B cell (primary cell): ENCODE measurements around the gene MYCBPAP. TPM values are rescaled to one million over a fixed set of nuclear protein-coding genes. Genes with fewer than 3 reads are reported as not detected.

Experiments
- ATAC-seq: fragments of 200-7000 bp; cut with Tn5 transposase; one replicate; pipeline ENCODE4 v1.10.0; 2021; ENCODE audit warnings: low read depth, mild to moderate bottlenecking, moderate number of reproducible peaks, moderate library complexity
- CTCF ChIA-PET: fragments of 350-600 bp; sonication (Branson Sonifier 250); formaldehyde crosslinking; loops from one replicate; lab custom pipeline; 2021; ENCODE audit warnings: antibody characterized with exemption, inconsistent platforms; lab: Charles Lee
- POLR2A ChIA-PET: fragments of 350-600 bp; sonication (Branson Sonifier 250); formaldehyde crosslinking; loops from one replicate; lab custom pipeline; 2021; ENCODE audit warnings: antibody characterized with exemption; lab: Charles Lee
- DNase-seq: peaks from one replicate; pipeline ENCODE4 v3.0.0; 2013
- H2AFZ ChIP-seq: 2 replicates; pipeline ENCODE4 v1.6.1; 2012; ENCODE audit warnings: mild to moderate bottlenecking, low read depth, low read length; ENCODE audit not compliant: insufficient read depth, poor library complexity, severe bottlenecking
- H3K27ac ChIP-seq, 2 donors: 1 replicate in 1 of 2; 2 replicates in 1 of 2; pipeline ENCODE4 v1.5.1; 2012 to 2013; ENCODE audit warnings: low read length in 2 of 2, mild to moderate bottlenecking in 2 of 2, moderate library complexity in 1 of 2
- H3K27me3 ChIP-seq, 4 experiments: fragments of 200-600 bp in 1 of 4; sonication (generic) in 1 of 4; replicated peaks in 1 of 4; 1 replicate in 2 of 4; 2 replicates in 2 of 4; pipeline versions ENCODE4 v1.6.1 to v1.7.0; 2013 to 2016; ENCODE audit warnings: low read length in 3 of 4, mild to moderate bottlenecking in 2 of 4, mixed read lengths in 1 of 4, moderate library complexity in 1 of 4; ENCODE audit not compliant: insufficient read depth in 4 of 4, control insufficient read depth in 3 of 4; ENCODE audit errors: control extremely low read depth in 1 of 4
- H3K36me3 ChIP-seq, 2 experiments: replicated peaks in 1 of 2; 1 replicate in 1 of 2; 2 replicates in 1 of 2; pipeline versions ENCODE4 v1.6.1 to v1.7.1; 2013; ENCODE audit warnings: low read length in 1 of 2; ENCODE audit not compliant: insufficient read depth in 2 of 2, control insufficient read depth in 1 of 2; ENCODE audit errors: control extremely low read depth in 1 of 2, extremely low read depth in 1 of 2
- H3K4me1 ChIP-seq, 2 donors: fragments of 200-600 bp in 1 of 2; sonication (generic) in 1 of 2; 1 replicate in 1 of 2; 2 replicates in 1 of 2; pipeline versions ENCODE4 v1.5.1 to v1.6.1; 2013 to 2017; ENCODE audit warnings: low read length in 2 of 2; ENCODE audit not compliant: control insufficient read depth in 2 of 2, insufficient read depth in 2 of 2
- H3K4me2 ChIP-seq: replicated peaks from 2 replicates; pipeline ENCODE3; 2012; ENCODE audit warnings: mild to moderate bottlenecking, low read depth, low read length; ENCODE audit not compliant: poor library complexity, severe bottlenecking
- H3K4me3 ChIP-seq, 5 experiments: fragments of 200-600 bp in 1 of 5; sonication (generic) in 1 of 5; 1 replicate in 3 of 5; 2 replicates in 2 of 5; pipeline versions ENCODE4 v1.5.1 to v1.7.0; 2011 to 2016; ENCODE audit warnings: low read length in 4 of 5, mild to moderate bottlenecking in 4 of 5, low read depth in 2 of 5, control low read depth in 1 of 5, moderate library complexity in 1 of 5; ENCODE audit not compliant: insufficient read depth in 1 of 5; ENCODE audit errors: control extremely low read depth in 1 of 5, extremely low read depth in 1 of 5
- H3K79me2 ChIP-seq: fragments of 200-600 bp; sonication (generic); one replicate; pipeline ENCODE4 v1.6.0; 2016; ENCODE audit warnings: low read length; ENCODE audit not compliant: control insufficient read depth, insufficient read depth
- H3K9ac ChIP-seq: fragments of 200-600 bp; sonication (generic); 2 replicates; pipeline ENCODE4 v1.6.1; 2017; ENCODE audit warnings: mild to moderate bottlenecking, low read length, moderate library complexity
- H3K9me3 ChIP-seq, 3 donors: one replicate each; pipeline versions ENCODE4 v1.6.1 to v1.7.1; 2013; ENCODE audit warnings: low read length in 2 of 3; ENCODE audit not compliant: control insufficient read depth in 2 of 3, insufficient read depth in 1 of 3; ENCODE audit errors: control extremely low read depth in 1 of 3
- H4K20me1 ChIP-seq: 2 replicates; pipeline ENCODE4 v1.6.0; 2012; ENCODE audit warnings: mild to moderate bottlenecking, low read length; ENCODE audit not compliant: insufficient read depth, control insufficient read depth, poor library complexity, severe bottlenecking
- H3K27ac Mint-ChIP-seq: one replicate; pipeline ENCODE4 v1.8.0; 2021; ENCODE audit warnings: mixed read lengths
- H3K27me3 Mint-ChIP-seq: one replicate; pipeline ENCODE4 v1.8.0; 2021; ENCODE audit warnings: mixed read lengths
- H3K4me1 Mint-ChIP-seq: one replicate; pipeline ENCODE4 v1.8.0; 2021; ENCODE audit warnings: mixed read lengths
- H3K4me3 Mint-ChIP-seq: one replicate; pipeline ENCODE4 v1.8.0; 2021; ENCODE audit warnings: mixed read lengths
- H3K9me3 Mint-ChIP-seq: one replicate; pipeline ENCODE4 v1.8.0; 2022; ENCODE audit warnings: mixed read lengths; ENCODE audit not compliant: insufficient read depth
- EZH2 ChIP-seq: IDR thresholded peaks from 2 replicates; pipeline ENCODE4 v1.6.1; 2012; ENCODE audit warnings: borderline replicate concordance, low read depth, mild to moderate bottlenecking, moderate library complexity, low read length; ENCODE audit not compliant: insufficient read depth, poor library complexity, severe bottlenecking
- WGBS: methylation state at CpG from one replicate; pipeline ENCODE4 v1.1.5; 2013; ENCODE audit warnings: missing lambda C conversion rate; ENCODE audit not compliant: insufficient coverage; 5-methylcytosine and 5-hydroxymethylcytosine counted together
- intact Hi-C: fragments of 100-400 bp; cut with micrococcal nuclease; formaldehyde crosslinking; loops from one replicate; pipeline ENCODE4 v1.10.0; 2022
- polyA plus RNA-seq: library from polyadenylated mRNA; depleted of rRNA; stranded (reverse); fragments of >200 nt; gene quantifications from 2 replicates; pipeline ENCODE4 v1.2.3, GENCODE V29; 2012
- total RNA-seq, 2 donors: library from RNA; stranded (reverse); fragments of 120-200 nt in 1 of 2; gene quantifications; 1 replicate in 1 of 2; 2 replicates in 1 of 2; pipeline versions ENCODE4 v1.2.3 to v1.2.4, GENCODE V29; 2013 to 2022
- TF ChIP-seq, protein P1 (sequence below): fragments of 200-600 bp; IDR thresholded peaks from one replicate; pipeline ENCODE4 v1.8.0; 2022; ENCODE audit warnings: antibody characterized with exemption, mild to moderate bottlenecking

MYCBPAP gene
- total and polyA plus RNA-seq, 2 donors (not counting 1 experiment from before 2014, with no cell fraction given), result 1.9 to 5.1 TPM

DNA sequence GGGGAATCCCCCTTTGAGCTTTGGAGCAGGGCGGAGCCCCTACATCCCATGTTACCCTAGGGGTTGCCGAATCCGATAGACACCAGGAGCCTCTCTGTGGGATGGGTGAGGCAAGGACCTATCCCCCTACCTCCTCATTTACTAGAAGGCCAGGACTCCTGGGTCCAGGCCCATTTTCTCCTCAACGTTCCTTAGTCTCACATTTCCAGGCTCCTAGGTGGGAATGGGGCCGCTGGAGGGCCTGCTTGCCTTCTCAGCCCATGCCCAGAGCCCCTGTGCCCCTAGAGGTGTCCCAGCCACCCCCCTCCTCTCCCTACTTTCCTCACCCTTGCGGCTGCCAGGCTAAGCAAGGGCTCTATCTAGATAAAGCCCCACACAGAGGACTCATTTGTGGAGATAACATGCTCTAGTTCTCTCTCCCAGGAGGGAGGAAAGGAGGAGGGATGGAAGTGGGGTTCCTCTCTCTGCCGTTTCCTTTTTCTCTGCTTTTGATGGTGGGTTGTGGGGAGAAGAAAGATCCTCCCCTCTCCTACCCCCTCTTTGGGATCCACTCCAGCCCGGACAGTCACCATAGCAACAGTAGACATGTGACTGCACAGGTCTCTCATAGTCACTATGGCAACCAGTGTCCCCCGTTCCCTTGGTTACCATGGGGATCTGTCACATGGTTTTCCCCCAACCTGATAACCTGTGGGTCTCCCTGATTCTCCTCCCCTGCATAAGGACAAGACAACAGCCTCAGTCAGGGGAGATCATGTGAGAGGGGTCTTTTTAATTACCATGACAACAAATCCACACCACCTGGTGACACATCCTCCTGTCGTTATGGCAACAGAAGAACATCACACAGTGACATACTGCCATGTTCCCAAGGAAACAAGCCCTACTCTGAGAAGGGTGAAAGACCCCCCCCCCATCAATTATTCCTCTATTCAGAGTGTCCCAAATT, 57.4 kb downstream of the MYCBPAP start:
- POLR2A ChIA-PET, result interaction anchor here (1.2 kb wide), 1 partner anchor 24 kb away, joined by 3 read pairs; no protein-coding TSS in a partner anchor
- no peaks in the 10 kb centered on the region for H3K79me2 ChIP-seq
- Mint-ChIP-seq H3K9me3 (no peaks in the 10 kb centered on the region), H3K4me1 (peaks cover 15% of the 10 kb centered on the region), H3K27ac (no peak overlapping the region), H3K4me3 (no peak overlapping the region), H3K27me3 (peaks cover 60% of the 10 kb centered on the region)
- ATAC-seq (no peak), DNase-seq (peak; percentile 65)
- H3K9ac ChIP-seq, result no peak overlapping the region
- H2AFZ ChIP-seq, result no peak overlapping the region
- no peaks in the 10 kb centered on the region for H4K20me1 ChIP-seq
- peaks cover 13 to 19% of the 10 kb centered on the region in 2 donors for H3K4me1 ChIP-seq
- H3K27me3 ChIP-seq, result peaks cover 0 to 72% (median 27%) of the 10 kb centered on the region in 4 experiments
- H3K4me3 ChIP-seq, result no peak overlapping the region
- peaks cover 0 to 7% (median 0%) of the 10 kb centered on the region in 3 donors for H3K9me3 ChIP-seq
- H3K27ac ChIP-seq, result no peak overlapping the region
- intact Hi-C loops, result no loop called here
- 24% methylated on average over 4 of the region's 10 CpGs for WGBS
- no peaks in the 10 kb centered on the region for H3K36me3 ChIP-seq
- CTCF ChIA-PET, result no interaction called here
- TF ChIP-seq EZH2, result no peak
- TF ChIP-seq, protein P1, sequence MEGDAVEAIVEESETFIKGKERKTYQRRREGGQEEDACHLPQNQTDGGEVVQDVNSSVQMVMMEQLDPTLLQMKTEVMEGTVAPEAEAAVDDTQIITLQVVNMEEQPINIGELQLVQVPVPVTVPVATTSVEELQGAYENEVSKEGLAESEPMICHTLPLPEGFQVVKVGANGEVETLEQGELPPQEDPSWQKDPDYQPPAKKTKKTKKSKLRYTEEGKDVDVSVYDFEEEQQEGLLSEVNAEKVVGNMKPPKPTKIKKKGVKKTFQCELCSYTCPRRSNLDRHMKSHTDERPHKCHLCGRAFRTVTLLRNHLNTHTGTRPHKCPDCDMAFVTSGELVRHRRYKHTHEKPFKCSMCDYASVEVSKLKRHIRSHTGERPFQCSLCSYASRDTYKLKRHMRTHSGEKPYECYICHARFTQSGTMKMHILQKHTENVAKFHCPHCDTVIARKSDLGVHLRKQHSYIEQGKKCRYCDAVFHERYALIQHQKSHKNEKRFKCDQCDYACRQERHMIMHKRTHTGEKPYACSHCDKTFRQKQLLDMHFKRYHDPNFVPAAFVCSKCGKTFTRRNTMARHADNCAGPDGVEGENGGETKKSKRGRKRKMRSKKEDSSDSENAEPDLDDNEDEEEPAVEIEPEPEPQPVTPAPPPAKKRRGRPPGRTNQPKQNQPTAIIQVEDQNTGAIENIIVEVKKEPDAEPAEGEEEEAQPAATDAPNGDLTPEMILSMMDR, result no peak
- no peak overlapping the region for H3K4me2 ChIP-seq

DNA sequence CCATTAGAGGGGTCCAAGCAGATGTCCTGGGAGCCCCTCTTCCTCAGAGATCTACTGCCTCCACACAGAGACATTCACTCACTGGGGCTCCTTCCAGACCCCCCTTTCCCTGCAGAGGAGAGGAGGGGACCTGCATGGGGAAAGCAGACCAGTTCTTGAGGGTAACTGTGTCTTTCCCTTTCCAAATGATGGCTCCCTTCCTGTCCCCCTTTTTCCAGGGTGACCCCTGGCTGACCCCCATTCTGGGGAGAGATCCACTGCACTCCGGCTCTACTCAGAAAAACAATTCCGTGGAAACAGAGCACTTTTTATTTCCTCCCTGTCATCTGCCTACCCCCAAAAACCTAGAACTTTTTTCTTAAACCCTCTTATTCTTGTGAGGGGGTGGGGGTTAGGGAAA, 58.6 kb downstream of the MYCBPAP start:
- Histone ChIP-seq H3K36me3 (no peaks in the 10 kb centered on the region), H3K9me3 (peaks cover 0 to 7% (median 0%) of the 10 kb centered on the region in 3 donors), H3K27ac (no peak overlapping the region), H3K27me3 (peaks cover 0 to 63% (median 24%) of the 10 kb centered on the region in 4 experiments), H3K4me1 (peaks cover 5 to 13% of the 10 kb centered on the region in 2 donors), H2AFZ (no peak overlapping the region), H3K9ac (no peak overlapping the region), H3K79me2 (no peaks in the 10 kb centered on the region), H3K4me3 (no peak overlapping the region), H3K4me2 (no peak overlapping the region), H4K20me1 (no peaks in the 10 kb centered on the region)
- DNase-seq (no peak), ATAC-seq (no peak)
- ChIA-PET CTCF (no interaction called here), POLR2A (no interaction called here)
- H3K4me3 Mint-ChIP-seq, result no peak overlapping the region
- TF ChIP-seq EZH2, result no peak
- TF ChIP-seq, protein P1, result no peak
- WGBS, result 100% methylated on average over 1 of the region's 2 CpGs
- H3K4me1 Mint-ChIP-seq, result peaks cover 15% of the 10 kb centered on the region
- no peak overlapping the region for H3K27ac Mint-ChIP-seq
- H3K27me3 Mint-ChIP-seq, result peaks cover 69% of the 10 kb centered on the region
- intact Hi-C loops, result no loop called here
- H3K9me3 Mint-ChIP-seq, result no peaks in the 10 kb centered on the region
